Stomach (tissue), 9 donors: ENCODE measurements around the gene XKR3. TPM values are rescaled to one million over a fixed set of nuclear protein-coding genes. Genes with fewer than 3 reads are reported as not detected.

ENCODE experiments used
- DNase-seq, 2 donors: peaks; one replicate each; pipeline versions ENCODE4 v3.0.0 to v3.0.0-alpha.2; 2013 to 2019
- H3K27ac ChIP-seq, 5 donors: fragments of 200-600 bp in 4 of 5; sonication (generic) in 4 of 5; one replicate each; pipeline ENCODE4 v1.5.1; 2013 to 2019; ENCODE audit warnings: mild to moderate bottlenecking in 1 of 5, moderate library complexity in 1 of 5
- H3K27me3 ChIP-seq, 3 donors: fragments of 200-600 bp; sonication (generic); one replicate each; pipeline ENCODE4 v1.5.1; 2017 to 2019; ENCODE audit warnings: mixed run types in 1 of 3
- H3K36me3 ChIP-seq, 4 donors: fragments of 200-600 bp; sonication (generic); 1 replicate in 3 of 4; 2 replicates in 1 of 4; pipeline ENCODE4 v1.5.1; 2016 to 2019
- H3K4me1 ChIP-seq, 4 donors: fragments of 200-600 bp; sonication (generic); one replicate each; pipeline ENCODE4 v1.5.1; 2016 to 2019
- H3K4me3 ChIP-seq, 4 donors: fragments of 200-600 bp; sonication (generic) in 3 of 4; one replicate each; pipeline ENCODE4 v1.5.1; 2016 to 2019; ENCODE audit warnings: mild to moderate bottlenecking in 1 of 4
- H3K9me3 ChIP-seq, 4 donors: fragments of 200-600 bp; sonication (generic); one replicate each; pipeline ENCODE4 v1.5.1; 2016 to 2019
- CTCF ChIP-seq, 7 experiments: fragments of 450-650 bp in 4 of 7; fragments of 200-600 bp in 3 of 7; sonication (generic) in 3 of 7; IDR thresholded peaks; one replicate each; pipeline ENCODE4 v1.5.1; 2016 to 2019; ENCODE audit warnings: antibody characterized with exemption in 7 of 7, control low read depth in 2 of 7, mild to moderate bottlenecking in 1 of 7
- EP300 ChIP-seq: sonication (generic); formaldehyde crosslinking; IDR thresholded peaks from one replicate; pipeline ENCODE4 v1.6.1; 2017; ENCODE audit warnings: antibody characterized with exemption
- POLR2A ChIP-seq, 4 donors: fragments of 450-650 bp; IDR thresholded peaks; one replicate each; pipeline ENCODE4 v1.6.1; 2016; ENCODE audit warnings: antibody characterized with exemption in 4 of 4, control low read depth in 2 of 4, mild to moderate bottlenecking in 1 of 4, moderate library complexity in 1 of 4
- POLR2AphosphoS5 ChIP-seq, 3 donors: sonication (generic); formaldehyde crosslinking; IDR thresholded peaks; one replicate each; pipeline ENCODE4 v1.6.1; 2016; ENCODE audit warnings: antibody characterized with exemption in 3 of 3
- WGBS, 5 donors: extraction: QIAGEN DNeasy Blood & Tissue Kit in 3 of 5; methylation state at CpG; one replicate each; pipeline versions ENCODE4 v1.1.5 to v1.1.7; 2013 to 2018; 5-methylcytosine and 5-hydroxymethylcytosine counted together
- intact Hi-C: fragments of 100-400 bp; cut with DNase I; formaldehyde crosslinking; loops from one replicate; pipeline ENCODE4 v1.15.1; 2023; ENCODE audit warnings: low total_unique reads
- polyA plus RNA-seq, 3 donors: library from polyadenylated mRNA; stranded (reverse); fragments of 200-250 nt; gene quantifications; one replicate each; pipeline ENCODE4 v1.2.3, GENCODE V29; 2013
- total RNA-seq, 5 donors: library from RNA; depleted of rRNA; stranded (reverse); fragments of >200 nt; gene quantifications; one replicate each; pipeline versions ENCODE4 v1.1.0 to v1.2.3, GENCODE V29; 2014 to 2016
- donor health status: healthy with polysubstance abuse.
- donor health status: Bipolar disorder and iron deficiency.
- donor health status: healthy.

The XKR3 gene
- total and polyA plus RNA-seq, 8 donors, result not detected

- intact Hi-C loops, result no loop called here
- no peak overlapping the region for H3K4me3 ChIP-seq
- no peaks in the 10 kb centered on the region for H3K27me3 ChIP-seq
- 78 to 87% (median 84%) methylated on average over 3 of the region's 3 CpGs for WGBS, 5 donors
- no peaks in the 10 kb centered on the region for H3K36me3 ChIP-seq
- TF ChIP-seq POLR2A (IDR thresholded peaks at IDR 0.05), result no peak
- TF ChIP-seq EP300, result no peak
- no peak for TF ChIP-seq POLR2AphosphoS5 (IDR thresholded peaks at IDR 0.05)
- TF ChIP-seq CTCF (IDR thresholded peaks at IDR 0.05), result no peak
- no peak overlapping the region for H3K27ac ChIP-seq
- DNase-seq, result no peak
- H3K4me1 ChIP-seq, result no peaks in the 10 kb centered on the region
- H3K9me3 ChIP-seq, result peaks cover 0 to 6% (median 0%) of the 10 kb centered on the region in 4 donors
Observed at GRCh38 chr22:16838073-16838472, 12.9 kb upstream of the XKR3 start.

GRCh38 chr22:16834971-16835370 lies 9.8 kb upstream of the XKR3 start:
- H3K4me3 ChIP-seq, result no peak overlapping the region
- WGBS, 5 donors, result 84 to 97% (median 86%) methylated on average over 1 of the region's 1 CpG
- H3K36me3 ChIP-seq, result no peaks in the 10 kb centered on the region
- H3K9me3 ChIP-seq, result peaks cover 0 to 6% (median 0%) of the 10 kb centered on the region in 4 donors
- H3K27ac ChIP-seq, result no peak overlapping the region
- H3K27me3 ChIP-seq, result no peaks in the 10 kb centered on the region
- intact Hi-C loops, result no loop called here
- DNase-seq, result no peak
- no peak for TF ChIP-seq CTCF (IDR thresholded peaks at IDR 0.05)
- TF ChIP-seq POLR2AphosphoS5 (IDR thresholded peaks at IDR 0.05), result no peak
- TF ChIP-seq EP300, result no peak
- no peak for TF ChIP-seq POLR2A (IDR thresholded peaks at IDR 0.05)
- no peaks in the 10 kb centered on the region for H3K4me1 ChIP-seq

GRCh38 chr22:16831257-16831656 lies 6.0 kb upstream of the XKR3 start:
- Histone ChIP-seq H3K4me3 (no peak overlapping the region), H3K9me3 (peaks cover 0 to 6% (median 0%) of the 10 kb centered on the region in 4 donors), H3K27me3 (no peaks in the 10 kb centered on the region), H3K36me3 (no peaks in the 10 kb centered on the region), H3K27ac (no peak overlapping the region), H3K4me1 (no peaks in the 10 kb centered on the region)
- DNase-seq, result no peak
- intact Hi-C loops, result no loop called here
- 83 to 91% (median 89%) methylated on average over 5 of the region's 5 CpGs for WGBS, 5 donors
- TF ChIP-seq POLR2AphosphoS5 (IDR thresholded peaks at IDR 0.05), result no peak
- no peak for TF ChIP-seq CTCF (IDR thresholded peaks at IDR 0.05)
- no peak for TF ChIP-seq EP300

- Histone ChIP-seq H3K27ac (no peak overlapping the region), H3K27me3 (no peaks in the 10 kb centered on the region), H3K4me1 (peaks cover 0 to 5% (median 0%) of the 10 kb centered on the region in 4 donors), H3K9me3 (peaks cover 0 to 6% (median 0%) of the 10 kb centered on the region in 4 donors), H3K36me3 (no peaks in the 10 kb centered on the region), H3K4me3 (no peak overlapping the region)
- TF ChIP-seq POLR2A (IDR thresholded peaks at IDR 0.05) (no peak), EP300 (no peak)
- WGBS, 5 donors, result 84 to 91% (median 87%) methylated on average over 3 of the region's 3 CpGs
- no peak for DNase-seq
- intact Hi-C loops, result no loop called here
Observed at GRCh38 chr22:16829985-16830384, 4.8 kb upstream of the XKR3 start.

GRCh38 chr22:16828876-16829275 lies 3.7 kb upstream of the XKR3 start:
- Histone ChIP-seq H3K27ac (no peak overlapping the region), H3K36me3 (no peaks in the 10 kb centered on the region), H3K9me3 (peaks cover 0 to 4% (median 0%) of the 10 kb centered on the region in 4 donors), H3K4me1 (peaks cover 0 to 10% (median 0%) of the 10 kb centered on the region in 4 donors), H3K4me3 (no peak overlapping the region), H3K27me3 (no peaks in the 10 kb centered on the region)
- intact Hi-C loops, result no loop called here
- WGBS, 5 donors, result 65 to 81% (median 80%) methylated on average over 4 of the region's 4 CpGs
- no peak for DNase-seq
- TF ChIP-seq CTCF (IDR thresholded peaks at IDR 0.05) (no peak), EP300 (no peak), POLR2A (IDR thresholded peaks at IDR 0.05) (no peak)
